Measurements from ENCODE around the gene SCGB1D1. TPM values are rescaled to one million over a fixed set of nuclear protein-coding genes. Genes with fewer than 3 reads are reported as not detected.

SCGB1D1 gene
- total and polyA plus RNA-seq, 2 of the 8 experiments (the other 6 are each of a cell fraction or from before 2014, with no cell fraction given): not detected

GRCh38 chr11:62181097-62181496 lies 8.9 kb upstream of the SCGB1D1 start:
- TF ChIP-seq E2F6 (IDR thresholded peaks at IDR 0.05): no peak
- TF ChIP-seq RNF2 (IDR thresholded peaks at IDR 0.05; ENCODE audit: borderline replicate concordance, low read depth, low read length, missing control alignments, poor library complexity, severe bottlenecking): no peak
- TF ChIP-seq CBX5 (IDR thresholded peaks at IDR 0.05; ENCODE audit: low read depth, low read length): no peak
- TF ChIP-seq CEBPB (IDR thresholded peaks at IDR 0.05; ENCODE audit: low read depth, low read length): no peak
- Histone ChIP-seq H2BK15ac (ENCODE audit: low read length) (no peak overlapping the region), H3K9me3 (ENCODE audit: insufficient read depth in 2 of 2, low read depth in 1 of 2, low read length in 1 of 2) (no peaks in the 10 kb centered on the region), H4K5ac (ENCODE audit: insufficient read length, low read depth, low read length) (no peak overlapping the region), H2BK120ac (replicated peaks; ENCODE audit: low read depth, low read length) (no peak overlapping the region), H2AK5ac (ENCODE audit: low read depth, low read length) (no peak overlapping the region), H3K36me3 (ENCODE audit: control insufficient read depth in 2 of 4, insufficient read depth in 4 of 4, low read length in 3 of 4) (no peaks in the 10 kb centered on the region), H3K56ac (replicated peaks; ENCODE audit: insufficient read length, low read depth, low read length) (no peak overlapping the region), H2BK5ac (ENCODE audit: low read depth, low read length) (no peak overlapping the region), H3K4me3 (ENCODE audit: extremely low read depth in 1 of 4, insufficient read depth in 2 of 4, low read depth in 3 of 4, low read length in 4 of 4) (no peak overlapping the region), H3K23me2 (ENCODE audit: low read depth, low read length) (no peaks in the 10 kb centered on the region), H2BK12ac (ENCODE audit: low read depth, low read length) (no peak overlapping the region), H4K20me1 (replicated peaks in 1 of 2; ENCODE audit: control insufficient read depth in 1 of 2, insufficient read depth in 2 of 2, low read length in 2 of 2) (no peaks in the 10 kb centered on the region), H3K4me2 (ENCODE audit: insufficient read depth in 1 of 2, low read depth in 2 of 2, low read length in 2 of 2) (no peak overlapping the region), H3K79me2 (ENCODE audit: control insufficient read depth in 1 of 2, insufficient read depth in 2 of 2, low read length in 2 of 2) (no peaks in the 10 kb centered on the region), H3K79me1 (ENCODE audit: low read depth, low read length) (no peaks in the 10 kb centered on the region), H3K14ac (ENCODE audit: insufficient read length) (no peak overlapping the region), H3K4ac (replicated peaks; ENCODE audit: insufficient read length, low read depth, low read length) (no peak overlapping the region), H3K27me3 (replicated peaks in 1 of 4; ENCODE audit: control insufficient read depth in 3 of 4, extremely low read depth in 1 of 4, insufficient read depth in 3 of 4, low read length in 3 of 4) (no peaks in the 10 kb centered on the region), H3K23ac (ENCODE audit: insufficient read length) (no peak overlapping the region), H2BK20ac (ENCODE audit: low read length) (no peak overlapping the region), H3K9ac (replicated peaks in 1 of 4; ENCODE audit: extremely low read depth in 1 of 4, low read depth in 3 of 4, low read length in 3 of 4) (no peak overlapping the region), H2AFZ (ENCODE audit: low read length) (no peak overlapping the region), H4K8ac (ENCODE audit: extremely low read depth, insufficient read depth, low read length) (no peak overlapping the region), H3K4me1 (replicated peaks in 1 of 4; ENCODE audit: control insufficient read depth in 3 of 4, insufficient read depth in 4 of 4, low read length in 3 of 4) (no peaks in the 10 kb centered on the region), H3K27ac (ENCODE audit: low read depth, low read length) (no peak overlapping the region), H3K18ac (ENCODE audit: extremely low read depth, low read length) (no peak overlapping the region), H4K91ac (replicated peaks; ENCODE audit: insufficient read length, low read length) (no peak overlapping the region)
- WGBS, 2 experiments (ENCODE audit: extremely low coverage in 1 of 2, insufficient coverage in 1 of 2, insufficient read length in 1 of 2, insufficient replicate concordance in 2 of 2, low coverage in 1 of 2, low lambda C conversion rate in 2 of 2, missing lambda C conversion rate in 1 of 2): 96% methylated on average over 2 of the region's 2 CpGs; no CpG with 5 or more reads in 1 of the 2 experiments
- FAIRE-seq (no peak), DNase-seq (ENCODE audit: low read depth in 1 of 2, low spot score in 2 of 2) (no peak)
- POLR2A ChIA-PET (ENCODE audit: partially characterized antibody): no interaction called here
- CTCF ChIA-PET (ENCODE audit: partially characterized antibody): interaction anchor here (1.7 kb wide), 1 partner anchor 9 kb away, joined by 11 read pairs; no protein-coding TSS in a partner anchor

All from H1 (cell line).